SHP77 (cell line): ENCODE results near the gene ZNF407.
A peak's percentile ranks its signal among the peaks of the same experiment; 100 is the strongest.
"Not testable (repeated sequence)": the region's sequence is repeated elsewhere in the genome, so short reads cannot be mapped to it uniquely, and the experiment has no call there.

Source experiments
- DNase-seq, 2 experiments: peaks; one replicate each; lab custom pipeline; 2025; lab: John Stamatoyannopoulos, UW

The ZNF407 gene, protein sequence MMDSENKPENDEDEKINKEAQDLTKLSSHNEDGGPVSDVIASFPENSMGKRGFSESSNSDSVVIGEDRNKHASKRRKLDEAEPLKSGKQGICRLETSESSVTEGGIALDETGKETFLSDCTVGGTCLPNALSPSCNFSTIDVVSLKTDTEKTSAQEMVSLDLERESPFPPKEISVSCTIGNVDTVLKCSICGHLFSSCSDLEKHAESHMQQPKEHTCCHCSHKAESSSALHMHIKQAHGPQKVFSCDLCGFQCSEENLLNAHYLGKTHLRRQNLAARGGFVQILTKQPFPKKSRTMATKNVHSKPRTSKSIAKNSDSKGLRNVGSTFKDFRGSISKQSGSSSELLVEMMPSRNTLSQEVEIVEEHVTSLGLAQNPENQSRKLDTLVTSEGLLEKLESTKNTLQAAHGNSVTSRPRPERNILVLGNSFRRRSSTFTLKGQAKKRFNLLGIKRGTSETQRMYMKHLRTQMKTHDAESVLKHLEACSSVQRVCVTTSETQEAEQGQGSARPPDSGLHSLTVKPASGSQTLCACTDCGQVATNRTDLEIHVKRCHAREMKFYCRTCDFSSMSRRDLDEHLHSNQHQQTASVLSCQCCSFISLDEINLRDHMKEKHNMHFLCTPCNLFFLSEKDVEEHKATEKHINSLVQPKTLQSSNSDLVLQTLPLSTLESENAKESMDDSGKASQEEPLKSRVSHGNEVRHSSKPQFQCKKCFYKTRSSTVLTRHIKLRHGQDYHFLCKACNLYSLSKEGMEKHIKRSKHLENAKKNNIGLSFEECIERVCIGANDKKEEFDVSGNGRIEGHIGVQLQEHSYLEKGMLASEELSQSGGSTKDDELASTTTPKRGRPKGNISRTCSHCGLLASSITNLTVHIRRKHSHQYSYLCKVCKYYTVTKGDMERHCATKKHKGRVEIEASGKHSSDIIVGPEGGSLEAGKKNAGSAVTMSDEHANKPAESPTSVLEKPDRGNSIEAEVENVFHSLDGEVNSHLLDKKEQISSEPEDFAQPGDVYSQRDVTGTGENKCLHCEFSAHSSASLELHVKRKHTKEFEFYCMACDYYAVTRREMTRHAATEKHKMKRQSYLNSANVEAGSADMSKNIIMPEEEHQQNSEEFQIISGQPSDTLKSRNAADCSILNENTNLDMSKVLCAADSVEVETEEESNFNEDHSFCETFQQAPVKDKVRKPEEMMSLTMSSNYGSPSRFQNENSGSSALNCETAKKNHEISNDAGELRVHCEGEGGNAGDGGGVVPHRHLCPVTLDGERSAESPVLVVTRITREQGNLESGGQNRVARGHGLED (N-terminal part only)

DNA sequence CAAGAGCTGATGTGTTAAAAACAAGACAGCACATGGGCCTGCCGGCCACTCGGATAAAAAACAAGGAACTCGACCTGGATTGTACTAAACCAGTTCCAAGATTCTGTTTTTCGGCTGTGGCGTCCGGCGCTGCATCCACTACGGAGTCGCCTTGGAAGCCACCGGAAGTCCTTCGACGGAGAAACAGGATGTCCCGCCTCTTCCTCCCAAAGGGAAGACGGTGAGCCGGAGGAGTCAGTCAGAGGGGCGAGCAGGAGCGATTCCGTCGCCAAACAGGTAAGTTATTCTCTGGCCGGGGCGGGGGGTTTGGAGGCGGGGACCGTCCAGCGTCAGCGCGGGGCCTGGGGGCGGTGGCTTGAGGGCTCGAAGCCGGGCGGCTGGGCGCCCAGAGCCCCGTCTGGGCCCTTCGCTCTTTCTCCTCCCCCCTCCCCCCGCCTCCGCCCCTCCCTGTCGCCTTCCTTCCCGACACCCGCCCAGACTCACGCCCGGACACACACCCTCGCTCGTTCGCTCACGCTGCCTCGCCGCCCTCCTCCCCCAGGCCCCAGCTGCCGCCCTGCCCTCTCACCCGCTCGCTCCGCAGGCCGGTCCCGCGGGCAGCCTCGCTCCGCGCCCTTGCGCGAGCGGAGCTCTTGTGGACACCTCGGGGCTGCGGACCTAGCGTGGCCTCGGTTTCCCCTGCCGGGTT lies at the start of gene ZNF407:
Gene ZNF407 (plus strand): TSS at position 209 of the 688 bp plus-strand sequence. CDS start 33,150 bp downstream, outside the sequence.
- DNase-seq = peak; percentile 83 to 89

DNA sequence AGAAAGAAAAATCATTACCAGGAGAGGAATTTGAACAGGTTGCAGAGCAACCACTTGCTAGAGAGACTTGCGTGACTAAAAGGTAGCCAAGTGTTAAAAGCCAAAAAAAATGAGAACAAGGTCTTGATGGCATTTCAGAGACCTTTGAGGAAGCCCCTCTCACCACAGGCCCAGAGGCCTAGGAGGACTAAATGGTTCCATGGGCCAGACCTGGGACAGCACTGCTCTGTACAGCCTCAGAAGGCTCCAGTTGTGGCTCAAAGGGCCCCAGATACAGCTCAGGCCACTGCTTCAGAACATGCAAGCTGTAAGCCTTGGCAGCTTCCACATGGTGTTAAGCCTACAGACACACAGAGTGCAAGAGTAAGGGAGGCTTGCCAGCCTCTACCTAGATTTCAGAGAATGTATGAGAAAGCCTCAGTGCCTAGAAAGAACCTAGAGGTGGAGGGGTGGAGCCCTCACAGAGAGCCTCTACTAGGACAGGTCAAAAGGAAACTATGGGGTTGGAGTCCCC lies 48.0 kb upstream of the ZNF407 start:
- no peak for DNase-seq

DNA sequence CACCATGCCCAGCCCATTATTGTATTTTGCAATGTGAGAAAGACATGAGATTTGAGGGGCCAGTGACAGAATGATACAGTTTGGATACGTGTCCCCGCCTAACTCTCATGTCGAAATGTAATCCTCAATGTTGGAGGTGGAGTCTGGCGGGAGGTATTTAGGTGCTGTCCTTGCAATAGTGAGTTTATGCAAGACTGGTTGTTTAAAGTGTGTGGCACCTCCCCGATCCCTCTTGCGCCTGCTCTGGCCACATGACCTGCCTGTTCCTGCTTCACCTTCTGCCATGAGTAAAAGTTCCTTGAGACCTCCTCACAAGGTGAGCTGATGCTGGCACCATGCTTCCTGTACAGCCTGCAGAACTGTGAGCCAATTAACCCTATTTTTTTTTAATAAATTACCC lies 46.8 kb upstream of the ZNF407 start:
- DNase-seq = no peak

DNA sequence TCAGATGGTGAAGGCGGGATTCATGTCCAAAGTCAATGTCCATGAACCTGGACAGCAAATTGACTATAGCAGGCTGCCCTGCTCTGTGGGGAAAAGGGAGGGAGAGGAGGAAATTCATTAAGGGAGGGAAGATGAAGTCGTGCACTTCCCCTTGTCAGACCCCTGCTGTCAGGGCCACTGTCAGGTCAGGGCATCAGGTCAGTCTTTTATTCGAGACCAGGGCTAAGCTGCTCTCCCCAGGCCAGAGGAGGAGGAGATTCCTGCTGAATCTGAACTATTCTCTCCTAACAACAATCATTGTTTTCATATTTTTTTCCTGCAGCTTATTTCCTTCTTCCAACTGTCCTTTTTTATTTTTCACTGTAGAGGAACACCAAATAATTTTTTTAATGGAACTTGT lies 46.2 kb upstream of the ZNF407 start:
- no peak for DNase-seq

DNA sequence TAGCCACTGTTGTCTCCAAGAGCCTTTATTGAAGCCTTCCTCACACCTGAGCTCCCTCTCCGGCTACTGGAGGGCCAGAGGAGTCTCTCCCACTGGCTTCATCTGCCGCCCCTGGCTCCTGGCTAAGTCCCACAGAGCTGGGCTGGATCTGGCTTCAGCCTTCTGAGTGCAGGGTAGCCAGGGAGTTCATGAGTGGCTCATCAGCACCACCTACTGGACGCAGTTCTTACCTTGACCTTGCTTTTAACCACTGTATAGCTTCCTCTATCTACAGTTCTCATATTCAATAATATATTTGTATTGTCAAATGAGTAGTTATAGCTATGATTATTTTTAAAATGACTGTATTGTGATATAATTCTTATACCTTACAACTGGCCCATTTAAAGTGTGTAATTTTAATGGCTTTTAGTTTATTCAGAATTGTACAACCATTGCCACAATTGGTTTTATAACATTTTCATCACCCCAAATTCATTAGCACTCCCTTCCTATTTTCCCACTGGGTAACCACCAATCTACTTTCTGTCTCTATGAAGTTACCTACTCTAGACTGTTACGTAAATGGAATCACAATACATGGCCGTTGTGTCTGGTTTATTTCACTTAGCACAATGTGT lies 45.6 kb upstream of the ZNF407 start:
- DNase-seq = peak; percentile 82 to 83

DNA sequence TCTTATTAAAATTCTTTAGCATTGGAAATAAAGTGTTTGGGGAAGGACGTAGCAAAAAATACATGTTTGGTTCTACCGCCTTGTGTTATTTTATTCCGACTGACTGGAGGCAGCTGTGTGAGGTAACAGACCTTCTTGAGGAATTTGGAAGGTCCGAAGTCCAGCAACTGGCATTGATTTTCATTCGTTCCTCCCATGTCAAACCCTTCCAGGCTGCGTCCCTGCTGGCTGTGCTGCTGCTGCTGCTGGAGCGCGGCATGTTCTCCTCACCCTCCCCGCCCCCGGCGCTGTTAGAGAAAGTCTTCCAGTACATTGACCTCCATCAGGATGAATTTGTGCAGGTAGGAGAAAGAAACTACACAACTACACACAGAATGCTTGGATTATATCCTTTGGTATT lies 41.5 kb upstream of the ZNF407 start:
- DNase-seq = no peak

DNA sequence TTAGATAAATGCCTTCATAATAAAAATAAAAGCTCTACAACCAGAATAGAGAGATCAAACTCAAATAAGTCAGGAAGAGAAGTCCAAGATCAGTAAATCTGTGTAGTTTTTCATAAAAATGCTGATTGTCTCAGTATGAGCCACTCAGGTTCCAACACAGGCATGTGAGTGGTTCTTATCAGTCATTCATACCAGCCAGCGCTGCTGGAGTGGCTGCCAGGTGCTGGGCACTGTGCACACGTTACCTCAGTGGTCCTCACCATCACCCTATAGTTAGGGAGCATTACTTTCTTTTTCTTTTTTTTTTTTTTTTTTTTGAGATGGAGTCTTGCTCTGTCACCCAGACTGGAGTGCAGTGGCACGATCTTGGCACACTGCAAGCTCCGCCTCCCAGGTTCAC lies 39.6 kb upstream of the ZNF407 start:
- DNase-seq = no peak

DNA sequence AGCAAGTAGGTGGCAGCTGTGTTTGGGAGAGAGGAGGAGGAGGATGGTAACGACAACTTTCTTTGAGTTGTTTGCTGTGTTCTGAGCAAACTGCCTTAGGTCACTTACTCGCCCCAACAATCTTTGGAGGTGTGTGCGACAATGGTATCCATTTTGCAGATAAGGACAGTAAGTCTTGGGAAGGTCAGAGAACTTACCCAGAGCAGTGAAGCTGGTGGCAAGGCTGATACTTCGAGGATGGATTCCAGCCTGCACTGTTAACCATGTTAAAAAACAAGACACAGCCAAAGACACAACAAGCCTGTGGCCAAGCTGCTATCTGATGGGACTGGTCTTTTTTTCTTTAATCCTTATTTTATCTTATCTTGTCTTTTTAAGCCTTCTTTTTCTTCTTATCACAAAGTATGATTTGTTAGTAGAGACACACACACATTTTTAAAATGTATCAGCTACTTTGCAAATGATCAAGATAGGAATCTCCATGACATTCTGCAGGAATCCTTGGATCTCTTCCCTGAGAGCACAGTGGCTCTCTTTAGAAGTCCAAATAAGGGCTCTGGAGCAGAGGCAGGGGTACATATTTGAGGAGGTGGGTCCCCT lies 35.4 kb upstream of the ZNF407 start:
- DNase-seq = no peak

DNA sequence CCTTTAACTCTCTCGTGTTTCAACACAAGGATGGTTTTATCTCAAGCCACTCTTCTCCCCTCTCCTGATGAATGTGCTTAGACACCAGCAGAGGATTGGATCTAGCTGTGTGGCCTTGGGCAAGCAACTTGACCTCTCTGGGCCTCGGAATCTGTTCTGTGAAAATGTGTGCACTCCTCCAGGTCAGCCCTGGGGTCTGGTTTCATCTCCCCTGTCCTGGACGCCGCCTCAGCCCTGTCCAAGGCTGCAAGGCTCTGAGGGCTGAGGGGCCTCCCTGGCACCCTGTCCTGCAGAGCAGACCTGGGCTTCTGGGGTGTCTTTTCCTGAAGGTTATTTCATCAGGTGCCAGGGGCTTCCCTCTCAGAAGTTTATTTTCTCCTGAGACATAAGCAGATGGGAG lies 34.9 kb upstream of the ZNF407 start:
- DNase-seq = no peak

DNA sequence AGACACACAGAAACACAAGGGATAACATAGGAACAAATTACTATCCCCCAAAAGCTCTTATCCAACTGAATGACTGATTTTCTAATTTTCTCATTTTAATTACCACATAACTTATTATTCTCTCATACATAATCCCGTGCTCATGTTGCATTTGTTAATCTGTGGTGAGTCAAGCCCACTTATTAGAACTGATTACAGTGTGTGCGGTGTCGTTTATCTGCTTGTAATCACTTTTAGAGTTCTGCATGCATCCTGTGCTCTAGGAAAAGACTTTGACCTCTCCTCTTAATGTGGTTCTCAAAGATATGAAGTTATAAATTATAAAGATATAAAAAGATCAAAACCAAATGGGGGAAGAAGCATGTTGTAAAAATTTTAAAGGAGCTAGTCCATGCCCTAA lies 33.7 kb upstream of the ZNF407 start:
- DNase-seq = no peak

DNA sequence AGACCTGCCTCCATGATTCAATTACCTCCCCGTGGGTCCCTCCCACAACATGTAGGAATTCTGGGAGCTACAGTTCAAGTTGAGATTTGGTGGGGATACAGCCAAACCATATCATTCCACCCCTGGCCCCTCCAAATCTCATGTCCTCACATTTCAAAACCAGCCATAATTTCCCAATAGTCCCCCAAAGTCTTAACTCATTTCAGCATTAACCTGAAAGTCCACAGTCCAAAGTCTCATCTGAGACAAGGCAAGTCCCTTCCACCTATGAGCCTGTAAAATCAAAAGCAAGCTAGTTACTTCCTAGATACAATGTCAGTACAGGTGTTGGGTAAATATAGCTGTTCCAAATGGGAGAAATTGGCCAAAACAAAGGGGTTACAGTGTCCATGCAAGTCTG lies 32.5 kb upstream of the ZNF407 start:
- DNase-seq = not testable (repeated sequence)

DNA sequence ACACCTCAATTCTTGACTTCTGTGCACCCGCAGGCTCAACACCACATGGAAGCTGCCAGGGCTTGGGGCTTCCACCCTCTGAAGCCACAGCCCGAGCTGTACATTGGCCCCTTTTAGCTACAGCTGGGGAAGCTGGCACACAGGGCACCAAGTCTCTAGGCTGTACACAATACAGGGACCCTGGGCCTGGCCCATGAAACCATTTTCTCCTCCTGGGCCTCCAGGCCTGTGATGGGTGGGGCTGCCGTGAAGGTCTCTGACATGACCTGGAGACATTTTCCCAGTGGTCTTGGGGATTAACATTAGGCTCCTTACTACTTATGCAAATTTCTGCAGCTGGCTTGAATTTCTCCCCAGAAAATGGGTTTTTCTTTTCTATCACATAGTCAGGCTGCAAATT lies 31.7 kb upstream of the ZNF407 start:
- not testable (repeated sequence) for DNase-seq

DNA sequence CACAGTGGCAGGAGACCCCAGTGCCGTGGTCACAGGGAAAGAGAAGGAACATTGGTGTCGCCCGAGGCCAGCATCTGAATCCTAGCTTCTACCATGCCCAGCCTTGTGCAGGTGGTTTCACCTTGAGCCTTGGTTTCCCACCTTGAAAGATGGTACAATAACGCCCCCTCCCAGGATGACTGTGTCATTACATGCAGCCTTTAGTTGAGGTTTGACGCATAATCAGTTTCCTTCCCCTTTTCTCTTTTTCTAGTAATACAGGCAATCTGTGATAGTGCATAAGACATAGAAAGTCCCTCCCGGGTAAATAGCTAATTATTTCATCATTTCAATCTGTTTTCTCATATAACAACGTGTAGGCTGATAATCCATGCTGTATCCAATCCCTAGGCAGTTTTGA lies 29.8 kb upstream of the ZNF407 start:
- no peak for DNase-seq

DNA sequence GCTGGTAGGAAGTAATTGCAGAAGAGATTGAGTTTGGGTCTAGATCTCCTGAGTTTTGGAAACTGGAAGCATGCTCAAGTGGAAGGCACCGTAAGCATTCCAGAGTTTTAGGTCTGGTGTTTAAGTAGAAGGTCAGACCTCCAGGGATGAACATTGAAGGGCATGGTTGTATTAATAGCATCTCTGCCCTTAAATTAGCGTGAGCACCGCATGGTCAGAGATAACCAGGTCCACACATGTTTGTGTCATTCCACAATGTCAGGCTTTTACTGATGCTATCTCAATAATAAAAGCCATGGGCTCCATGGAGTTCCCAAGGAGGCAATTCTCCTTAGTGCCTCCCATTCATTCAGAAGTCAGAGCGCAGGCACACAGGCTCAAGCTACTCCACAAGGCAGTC lies 28.3 kb upstream of the ZNF407 start:
- no peak for DNase-seq

DNA sequence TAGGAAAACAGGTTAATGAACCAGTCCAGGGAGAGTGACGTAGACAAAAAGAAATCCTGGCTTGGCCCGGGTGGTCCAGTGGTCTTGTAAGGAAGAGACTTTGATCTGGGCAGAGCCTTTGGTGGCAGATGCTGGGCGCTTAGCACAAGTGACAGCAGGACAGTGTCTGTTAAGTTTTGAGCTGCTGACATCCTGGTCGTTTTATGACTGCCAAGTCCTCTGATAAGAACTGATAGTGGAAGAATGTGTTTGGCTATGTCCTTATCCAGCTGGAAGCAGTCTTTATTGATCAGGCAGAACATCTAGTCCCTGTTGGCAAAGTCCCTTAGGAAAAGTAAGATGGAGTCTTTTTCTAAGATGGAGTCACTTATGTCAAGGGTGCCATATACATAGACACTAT lies 27.4 kb upstream of the ZNF407 start:
- no peak for DNase-seq

DNA sequence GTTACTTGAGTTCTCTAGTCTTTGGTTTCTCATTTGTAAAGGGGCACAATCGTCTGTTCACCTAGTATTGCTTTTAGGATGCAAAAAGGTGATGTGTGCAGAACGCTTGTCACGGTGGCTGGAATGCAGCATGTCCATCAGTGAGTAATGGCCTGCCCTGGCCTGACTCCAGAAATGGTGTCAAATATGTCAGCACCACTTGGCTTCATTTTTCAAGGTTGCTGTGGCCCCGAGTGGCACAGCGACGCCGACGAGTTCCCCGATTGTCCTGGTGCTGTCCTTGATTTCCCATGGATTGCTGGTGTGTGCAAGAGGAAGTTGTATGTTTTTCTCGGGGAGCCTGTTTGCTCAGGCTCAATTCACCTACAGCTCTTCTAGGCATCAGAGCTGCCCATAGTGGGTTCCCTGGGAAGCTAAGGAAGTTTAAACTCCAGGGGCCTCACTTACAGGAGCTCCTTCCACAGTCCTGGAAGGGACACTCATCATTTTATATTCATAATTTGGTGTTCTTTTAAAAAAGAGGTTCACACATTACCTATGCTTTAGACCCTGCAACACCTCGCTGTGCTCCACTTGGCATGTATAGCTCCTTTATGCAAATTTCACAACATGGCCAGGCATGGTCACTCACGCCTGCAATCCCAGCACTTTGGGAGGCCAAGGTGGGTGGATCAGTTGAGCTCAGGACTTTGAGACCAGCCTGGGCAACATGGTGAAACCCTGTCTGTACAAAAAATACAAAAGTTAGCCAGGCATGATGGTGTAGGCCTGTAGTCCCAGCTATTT lies 25.6 kb upstream of the ZNF407 start:
- DNase-seq = no peak

DNA sequence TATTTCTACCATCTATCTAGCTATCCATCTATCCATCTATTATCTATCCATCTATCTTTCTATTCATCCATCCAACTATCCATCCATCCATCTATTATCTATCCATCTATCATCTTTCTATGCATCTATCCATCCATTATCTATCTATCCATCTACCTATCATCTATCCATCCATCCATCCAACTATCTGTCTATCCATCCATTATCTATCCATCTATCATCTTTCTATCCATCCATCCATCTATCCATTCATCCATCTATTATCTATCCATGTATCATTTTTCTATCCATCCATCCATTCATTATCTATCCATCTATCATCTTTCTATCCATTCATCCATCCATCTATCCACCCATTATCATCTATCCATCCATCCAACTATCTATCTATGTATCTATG lies 24.6 kb upstream of the ZNF407 start:
- no peak for DNase-seq

DNA sequence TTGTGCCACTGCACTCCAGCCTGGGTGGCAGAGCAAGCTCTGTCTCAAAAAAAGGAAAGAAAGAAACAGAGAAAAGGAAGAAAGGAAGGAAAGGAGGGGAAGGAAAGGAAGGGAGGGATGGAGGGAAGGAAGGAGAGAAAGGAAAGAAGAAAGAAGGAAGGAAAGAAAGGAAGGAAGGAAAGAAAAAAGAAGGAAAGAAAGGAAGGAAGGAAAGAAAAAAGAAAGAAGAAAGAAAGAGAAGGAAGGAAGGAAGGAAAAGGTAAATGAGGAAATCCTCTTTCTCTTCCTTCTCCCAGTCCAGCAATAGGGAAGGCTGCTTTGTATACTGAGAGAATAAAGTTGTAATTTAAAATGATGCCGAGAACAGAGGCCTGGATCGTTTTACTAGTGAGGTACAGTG lies 22.8 kb upstream of the ZNF407 start:
- no peak for DNase-seq

DNA sequence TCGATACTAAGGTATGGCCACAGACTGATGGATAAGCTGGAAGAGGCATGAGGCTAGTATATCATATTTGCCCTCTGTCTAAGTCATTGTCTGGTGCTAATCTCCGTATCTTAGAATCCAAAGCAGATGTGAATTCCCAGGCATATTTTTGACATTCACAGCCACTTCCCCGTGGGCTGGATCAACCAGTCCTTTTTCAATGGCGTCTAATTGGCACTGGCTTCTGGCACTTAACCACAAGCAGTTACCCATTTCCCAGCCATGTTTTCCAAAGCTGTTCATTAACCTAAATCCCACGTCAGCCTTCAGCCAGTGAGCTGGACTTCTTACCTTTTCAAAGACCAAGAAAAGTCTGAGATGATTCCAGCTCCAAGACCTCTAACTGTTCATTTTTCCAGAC lies 20.7 kb upstream of the ZNF407 start:
- DNase-seq = no peak
